HG02588 (cell line): ENCODE measurements around the gene LRRFIP1.

Source experiments
- ATAC-seq: cut with Tn5 transposase; IDR thresholded peaks from one replicate; pipeline ENCODE4 v1.9.1; 2021; ENCODE audit warnings: mild to moderate bottlenecking, moderate library complexity; ENCODE audit not compliant: unreplicated experiment

The LRRFIP1 gene

DNA sequence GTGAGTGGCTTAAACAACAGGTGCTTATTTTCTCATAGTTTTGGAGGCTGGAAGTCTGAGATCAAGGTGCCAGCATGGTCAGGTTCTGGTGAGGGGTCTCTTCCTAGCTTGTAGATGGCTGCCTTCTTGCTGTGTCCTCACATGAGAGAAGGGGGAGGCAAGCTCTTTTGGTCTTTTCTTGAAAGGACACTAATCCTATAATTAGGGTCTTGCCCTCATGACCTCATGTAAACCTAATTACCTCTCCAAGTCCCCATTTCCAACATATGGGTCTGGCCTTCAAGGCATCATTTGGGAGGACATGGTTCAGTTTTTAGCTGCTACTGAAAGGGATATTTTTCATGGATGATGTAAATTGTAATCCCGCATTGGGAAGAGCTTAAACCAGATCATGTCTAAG lies 189.1 kb downstream of the LRRFIP1 start:
- no peak for ATAC-seq

DNA sequence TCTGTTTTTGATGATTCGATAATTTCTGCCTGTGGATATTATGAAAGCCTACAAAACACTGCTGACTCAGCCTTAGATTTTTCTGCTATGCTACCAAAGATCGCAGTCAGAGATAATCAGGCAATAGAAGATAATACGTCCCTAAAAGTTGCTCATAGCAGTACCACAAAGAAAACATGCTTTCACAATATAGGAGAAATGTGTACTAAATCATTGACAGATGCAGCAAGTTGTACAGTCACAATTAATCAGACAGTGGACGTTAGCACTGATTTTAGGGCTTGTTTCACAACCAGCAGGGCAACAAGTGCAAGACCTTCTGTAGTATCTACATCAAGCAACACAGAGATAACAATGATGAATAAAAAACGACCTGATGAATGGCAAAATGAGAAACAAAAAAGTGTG lies 190.7 kb downstream of the LRRFIP1 start:
- ATAC-seq, result no peak

- ATAC-seq, result no peak
Observed at GRCh38 chr2:237819231-237819630, 191.8 kb downstream of the LRRFIP1 start.

- ATAC-seq, result no peak
Observed at GRCh38 chr2:237820421-237820820, 193.0 kb downstream of the LRRFIP1 start.

GRCh38 chr2:237823544-237823943 lies 196.2 kb downstream of the LRRFIP1 start:
- ATAC-seq, result no peak

GRCh38 chr2:237824085-237824484 lies 196.7 kb downstream of the LRRFIP1 start:
- no peak for ATAC-seq

DNA sequence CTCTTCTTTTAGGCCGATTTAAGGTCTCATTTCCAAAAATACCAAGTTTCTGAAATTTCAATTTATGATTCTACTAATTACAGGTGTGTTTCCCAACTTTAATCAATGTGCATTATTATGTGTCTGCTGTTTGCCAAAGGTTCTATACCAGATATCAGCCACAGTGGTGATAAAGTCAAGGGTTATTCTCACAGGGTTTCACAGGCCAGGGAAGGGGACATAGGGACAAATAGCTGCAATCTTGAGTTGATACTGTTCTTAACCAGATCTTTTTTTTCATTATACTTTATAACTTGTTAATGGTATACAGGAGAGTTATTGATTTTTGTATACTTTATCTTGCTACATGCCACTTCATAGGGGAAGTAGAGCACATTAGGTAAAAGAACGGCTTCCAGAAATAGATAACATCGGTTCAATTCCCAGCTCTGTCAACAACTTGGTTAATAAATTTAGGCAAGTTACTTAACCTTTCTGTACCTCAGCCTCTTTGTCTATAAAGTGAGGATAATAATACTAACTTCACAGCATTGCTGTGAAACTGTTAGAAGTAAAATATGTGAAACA lies 200.1 kb downstream of the LRRFIP1 start:
- ATAC-seq, result no peak
